ENCODE measurements around the gene PRPH. TPM values are rescaled to one million over a fixed set of nuclear protein-coding genes. Genes with fewer than 3 reads are reported as not detected.
A peak's percentile ranks its signal among the peaks of the same experiment; 100 is the strongest.

PRPH gene
- total and polyA plus RNA-seq, 2 of the 13 experiments (the other 11 are each of a cell fraction or from before 2014, with no cell fraction given) = 0.12 TPM; not detected in 1

- TF ChIP-seq ZNF609 (CRISPR knock-in tag; IDR thresholded peaks at IDR 0.05; ENCODE audit: borderline replicate concordance) = 0 out of 2 replicates have a peak, but pooled peaks have one; percentile 42
- TF ChIP-seq, protein P1, sequence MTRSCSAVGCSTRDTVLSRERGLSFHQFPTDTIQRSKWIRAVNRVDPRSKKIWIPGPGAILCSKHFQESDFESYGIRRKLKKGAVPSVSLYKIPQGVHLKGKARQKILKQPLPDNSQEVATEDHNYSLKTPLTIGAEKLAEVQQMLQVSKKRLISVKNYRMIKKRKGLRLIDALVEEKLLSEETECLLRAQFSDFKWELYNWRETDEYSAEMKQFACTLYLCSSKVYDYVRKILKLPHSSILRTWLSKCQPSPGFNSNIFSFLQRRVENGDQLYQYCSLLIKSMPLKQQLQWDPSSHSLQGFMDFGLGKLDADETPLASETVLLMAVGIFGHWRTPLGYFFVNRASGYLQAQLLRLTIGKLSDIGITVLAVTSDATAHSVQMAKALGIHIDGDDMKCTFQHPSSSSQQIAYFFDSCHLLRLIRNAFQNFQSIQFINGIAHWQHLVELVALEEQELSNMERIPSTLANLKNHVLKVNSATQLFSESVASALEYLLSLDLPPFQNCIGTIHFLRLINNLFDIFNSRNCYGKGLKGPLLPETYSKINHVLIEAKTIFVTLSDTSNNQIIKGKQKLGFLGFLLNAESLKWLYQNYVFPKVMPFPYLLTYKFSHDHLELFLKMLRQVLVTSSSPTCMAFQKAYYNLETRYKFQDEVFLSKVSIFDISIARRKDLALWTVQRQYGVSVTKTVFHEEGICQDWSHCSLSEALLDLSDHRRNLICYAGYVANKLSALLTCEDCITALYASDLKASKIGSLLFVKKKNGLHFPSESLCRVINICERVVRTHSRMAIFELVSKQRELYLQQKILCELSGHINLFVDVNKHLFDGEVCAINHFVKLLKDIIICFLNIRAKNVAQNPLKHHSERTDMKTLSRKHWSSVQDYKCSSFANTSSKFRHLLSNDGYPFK (CRISPR knock-in tag; IDR thresholded peaks at IDR 0.05; ENCODE audit: borderline replicate concordance) = peak; percentile 42; the same call in 1 of the 2 replicates
- 0 out of 2 replicates have a peak, but pooled peaks have one; percentile 28 for TF ChIP-seq ZSCAN9 (CRISPR knock-in tag; IDR thresholded peaks at IDR 0.05; ENCODE audit: borderline replicate concordance)
- peak; percentile 92 for TF ChIP-seq NFKB2 (CRISPR knock-in tag; IDR thresholded peaks at IDR 0.05; ENCODE audit: borderline replicate concordance)
- peak; percentile 92 for TF ChIP-seq ZFP90 (CRISPR knock-in tag; IDR thresholded peaks at IDR 0.05; ENCODE audit: borderline replicate concordance)
- TF ChIP-seq ARID2 (CRISPR knock-in tag; IDR thresholded peaks at IDR 0.05; ENCODE audit: borderline replicate concordance) = no peak
- peak; percentile 76; the same call in 1 of the 2 replicates for TF ChIP-seq ZNF264 (CRISPR knock-in tag; IDR thresholded peaks at IDR 0.05)
- TF ChIP-seq CCAR2 (optimal IDR thresholded peaks at IDR 0.05; ENCODE audit: low read depth, low read length) = peak; percentile 58
- TF ChIP-seq ZNF737 (CRISPR knock-in tag; IDR thresholded peaks at IDR 0.05; ENCODE audit: borderline replicate concordance) = 0 out of 2 replicates have a peak, but pooled peaks have one; percentile 76
- TF ChIP-seq, protein P2, sequence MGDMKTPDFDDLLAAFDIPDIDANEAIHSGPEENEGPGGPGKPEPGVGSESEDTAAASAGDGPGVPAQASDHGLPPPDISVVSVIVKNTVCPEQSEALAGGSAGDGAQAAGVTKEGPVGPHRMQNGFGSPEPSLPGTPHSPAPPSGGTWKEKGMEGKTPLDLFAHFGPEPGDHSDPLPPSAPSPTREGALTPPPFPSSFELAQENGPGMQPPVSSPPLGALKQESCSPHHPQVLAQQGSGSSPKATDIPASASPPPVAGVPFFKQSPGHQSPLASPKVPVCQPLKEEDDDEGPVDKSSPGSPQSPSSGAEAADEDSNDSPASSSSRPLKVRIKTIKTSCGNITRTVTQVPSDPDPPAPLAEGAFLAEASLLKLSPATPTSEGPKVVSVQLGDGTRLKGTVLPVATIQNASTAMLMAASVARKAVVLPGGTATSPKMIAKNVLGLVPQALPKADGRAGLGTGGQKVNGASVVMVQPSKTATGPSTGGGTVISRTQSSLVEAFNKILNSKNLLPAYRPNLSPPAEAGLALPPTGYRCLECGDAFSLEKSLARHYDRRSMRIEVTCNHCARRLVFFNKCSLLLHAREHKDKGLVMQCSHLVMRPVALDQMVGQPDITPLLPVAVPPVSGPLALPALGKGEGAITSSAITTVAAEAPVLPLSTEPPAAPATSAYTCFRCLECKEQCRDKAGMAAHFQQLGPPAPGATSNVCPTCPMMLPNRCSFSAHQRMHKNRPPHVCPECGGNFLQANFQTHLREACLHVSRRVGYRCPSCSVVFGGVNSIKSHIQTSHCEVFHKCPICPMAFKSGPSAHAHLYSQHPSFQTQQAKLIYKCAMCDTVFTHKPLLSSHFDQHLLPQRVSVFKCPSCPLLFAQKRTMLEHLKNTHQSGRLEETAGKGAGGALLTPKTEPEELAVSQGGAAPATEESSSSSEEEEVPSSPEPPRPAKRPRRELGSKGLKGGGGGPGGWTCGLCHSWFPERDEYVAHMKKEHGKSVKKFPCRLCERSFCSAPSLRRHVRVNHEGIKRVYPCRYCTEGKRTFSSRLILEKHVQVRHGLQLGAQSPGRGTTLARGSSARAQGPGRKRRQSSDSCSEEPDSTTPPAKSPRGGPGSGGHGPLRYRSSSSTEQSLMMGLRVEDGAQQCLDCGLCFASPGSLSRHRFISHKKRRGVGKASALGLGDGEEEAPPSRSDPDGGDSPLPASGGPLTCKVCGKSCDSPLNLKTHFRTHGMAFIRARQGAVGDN (CRISPR knock-in tag; IDR thresholded peaks at IDR 0.05) = peak; percentile 74
- peak; percentile 36 for TF ChIP-seq TBL1XR1 (IDR thresholded peaks at IDR 0.05; ENCODE audit: borderline replicate concordance, low read length, partially characterized antibody)
- TF ChIP-seq GABPA (IDR thresholded peaks at IDR 0.05; ENCODE audit: low read depth, low read length) = no peak
- peak; percentile 68 for TF ChIP-seq GABPA (CRISPR knock-in tag; IDR thresholded peaks at IDR 0.05; ENCODE audit: low read depth)
- no peak for TF ChIP-seq ZNF619 (CRISPR knock-in tag; IDR thresholded peaks at IDR 0.05)
- no peak for TF ChIP-seq ZNF577 (CRISPR knock-in tag; IDR thresholded peaks at IDR 0.05; ENCODE audit: borderline replicate concordance, low read depth)
- TF ChIP-seq REXO4 (CRISPR knock-in tag; IDR thresholded peaks at IDR 0.05; ENCODE audit: borderline replicate concordance) = 0 out of 2 replicates have a peak, but pooled peaks have one; percentile 29
These were observed 29.8 kb upstream of the PRPH start, which contains the start of gene TUBA1C (continued) for GRCh38 chr12:49264873-49265792.

Data from HepG2 (cell line).